ENCODE data around the gene MEI1. TPM values are rescaled to one million over a fixed set of nuclear protein-coding genes. Genes with fewer than 3 reads are reported as not detected.

MEI1 gene
- polyA plus RNA-seq, 1 donor from 2014 or later = not detected

GRCh38 chr22:41709341-41709740 lies 10.0 kb downstream of the MEI1 start:
- H3K27me3 ChIP-seq (ENCODE audit: insufficient read depth, low read depth, low read length) = no peaks in the 10 kb centered on the region
- TF ChIP-seq EP300 (conservative IDR thresholded peaks at IDR 0.05; ENCODE audit: poor library complexity, severe bottlenecking) (no peak), REST (IDR thresholded peaks at IDR 0.05; ENCODE audit: borderline replicate concordance) (no peak), EZH2 (IDR thresholded peaks at IDR 0.05; ENCODE audit: borderline replicate concordance, insufficient read depth, low read length, poor library complexity, severe bottlenecking) (no peak)
- H3K27ac ChIP-seq (ENCODE audit: low read length) = no peak overlapping the region
- H3F3A ChIP-seq (ENCODE audit: insufficient read depth, low read length, poor library complexity, severe bottlenecking) = no peaks in the 10 kb centered on the region
- H3K36me3 ChIP-seq (ENCODE audit: insufficient read depth, low read length) = no peaks in the 10 kb centered on the region
- H3K4me2 ChIP-seq (ENCODE audit: low read length) = no peak overlapping the region
- H3K9me2 ChIP-seq (ENCODE audit: insufficient read depth, low read length) = no peaks in the 10 kb centered on the region
- H2AFZ ChIP-seq (ENCODE audit: low read depth, low read length) = no peak overlapping the region
- H4K20me1 ChIP-seq (ENCODE audit: insufficient read depth) = no peaks in the 10 kb centered on the region
- no peaks in the 10 kb centered on the region for H3K9me3 ChIP-seq (ENCODE audit: low read length)
- H3K79me2 ChIP-seq (replicated peaks; ENCODE audit: insufficient read depth, low read length) = no peaks in the 10 kb centered on the region
- no peak overlapping the region for H3K4me3 ChIP-seq (ENCODE audit: low read length)
- no peak overlapping the region for H3K9ac ChIP-seq (ENCODE audit: low read length)

- Histone ChIP-seq H3K4me2 (ENCODE audit: low read length) (no peak overlapping the region), H3F3A (ENCODE audit: insufficient read depth, low read length, poor library complexity, severe bottlenecking) (no peaks in the 10 kb centered on the region), H3K36me3 (ENCODE audit: insufficient read depth, low read length) (no peaks in the 10 kb centered on the region), H2AFZ (ENCODE audit: low read depth, low read length) (no peak overlapping the region), H3K9me2 (ENCODE audit: insufficient read depth, low read length) (no peaks in the 10 kb centered on the region), H3K9ac (ENCODE audit: low read length) (no peak overlapping the region), H3K27me3 (ENCODE audit: insufficient read depth, low read depth, low read length) (no peaks in the 10 kb centered on the region), H3K79me2 (replicated peaks; ENCODE audit: insufficient read depth, low read length) (no peaks in the 10 kb centered on the region), H3K27ac (ENCODE audit: low read length) (no peak overlapping the region), H3K4me3 (ENCODE audit: low read length) (no peak overlapping the region), H4K20me1 (ENCODE audit: insufficient read depth) (no peaks in the 10 kb centered on the region), H3K9me3 (ENCODE audit: low read length) (no peaks in the 10 kb centered on the region)
- no peak for TF ChIP-seq TAF1 (IDR thresholded peaks at IDR 0.05; ENCODE audit: low read depth)
- TF ChIP-seq REST (IDR thresholded peaks at IDR 0.05; ENCODE audit: borderline replicate concordance) = no peak
- TF ChIP-seq EP300 (conservative IDR thresholded peaks at IDR 0.05; ENCODE audit: poor library complexity, severe bottlenecking) = no peak
- no peak for TF ChIP-seq POLR2AphosphoS5 (IDR thresholded peaks at IDR 0.05)
- TF ChIP-seq SMC3 (conservative IDR thresholded peaks at IDR 0.05; ENCODE audit: poor library complexity) = no peak
- no peak for TF ChIP-seq EZH2 (IDR thresholded peaks at IDR 0.05; ENCODE audit: borderline replicate concordance, insufficient read depth, low read length, poor library complexity, severe bottlenecking)
- TF ChIP-seq CTCF (IDR thresholded peaks at IDR 0.05; ENCODE audit: poor library complexity, severe bottlenecking) = no peak
- no peak for TF ChIP-seq MXI1 (conservative IDR thresholded peaks at IDR 0.05; ENCODE audit: poor library complexity, severe bottlenecking)
- no peak for TF ChIP-seq RAD21 (conservative IDR thresholded peaks at IDR 0.05)
These were observed 13.7 kb downstream of the MEI1 start for GRCh38 chr22:41713004-41713403.
